BJ (cell line): ENCODE measurements around the gene DOCK3. TPM values are rescaled to one million over a fixed set of nuclear protein-coding genes. Genes with fewer than 3 reads are reported as not detected.

Experiments
- CTCF ChIA-PET: fragments of 350-600 bp; formaldehyde crosslinking; extraction: SDS; loops from one replicate; lab custom pipeline; 2021; ENCODE audit warnings: antibody characterized with exemption, inconsistent platforms; lab: Yijun Ruan, JAX
- POLR2A ChIA-PET: fragments of 300-600 bp; sonication (Branson Sonifier 250); formaldehyde crosslinking; extraction: SDS; loops from one replicate; lab custom pipeline; 2021; ENCODE audit warnings: antibody characterized with exemption; lab: Charles Lee
- DNase-seq: peaks from one replicate; pipeline ENCODE4 v3.0.0-alpha.2; 2011; ENCODE audit warnings: low read depth
- H3K27me3 ChIP-seq: 2 replicates; pipeline ENCODE4 v1.6.0; 2011; ENCODE audit warnings: low read length; ENCODE audit not compliant: control insufficient read depth, insufficient read depth
- H3K36me3 ChIP-seq: 2 replicates; pipeline ENCODE4 v1.5.1; 2011; ENCODE audit warnings: low read length; ENCODE audit not compliant: control insufficient read depth, insufficient read depth
- H3K4me3 ChIP-seq: 2 replicates; pipeline ENCODE4 v1.5.1; 2011; ENCODE audit warnings: low read depth, mild to moderate bottlenecking, control low read depth, low read length
- CTCF ChIP-seq: IDR thresholded peaks from 2 replicates; pipeline ENCODE4 v1.5.1; 2011; ENCODE audit warnings: low read depth, mild to moderate bottlenecking, control low read depth, inconsistent platforms, low read length, moderate library complexity; ENCODE audit not compliant: insufficient read depth
- polyA plus RNA-seq: library from polyadenylated mRNA; depleted of rRNA; stranded (reverse); fragments of >200 nt; gene quantifications from 2 replicates; pipeline ENCODE4 v1.2.3, GENCODE V29; 2011

Gene DOCK3
- polyA plus RNA-seq, 1 experiment = 0.09 TPM

- CTCF ChIA-PET = interaction anchor here (0.6 to 3.4 kb wide), 4 partner anchors 10 to 791 kb away, joined by 3 to 16 read pairs (median 8); no protein-coding TSS in a partner anchor
- H3K36me3 ChIP-seq = no peaks in the 10 kb centered on the region
- no peak for DNase-seq
- POLR2A ChIA-PET = no interaction called here
- no peak for TF ChIP-seq CTCF
- H3K4me3 ChIP-seq = no peak overlapping the region
- no peaks in the 10 kb centered on the region for H3K27me3 ChIP-seq
Observed at GRCh38 chr3:51378726-51379125, 704.0 kb downstream of the DOCK3 start.

GRCh38 chr3:51379301-51379700 lies 704.6 kb downstream of the DOCK3 start:
- H3K27me3 ChIP-seq = no peaks in the 10 kb centered on the region
- H3K4me3 ChIP-seq = no peak overlapping the region
- ChIA-PET CTCF (interaction anchor here (0.6 to 3.4 kb wide), 5 partner anchors 10 to 792 kb away, joined by 3 to 16 read pairs (median 4); no protein-coding TSS in a partner anchor), POLR2A (no interaction called here)
- no peak for DNase-seq
- TF ChIP-seq CTCF = no peak
- no peaks in the 10 kb centered on the region for H3K36me3 ChIP-seq

- Histone ChIP-seq H3K27me3 (no peaks in the 10 kb centered on the region), H3K4me3 (no peak overlapping the region), H3K36me3 (no peaks in the 10 kb centered on the region)
- ChIA-PET CTCF (interaction anchor here (0.6 to 3.4 kb wide), 5 partner anchors 20 to 764 kb away, joined by 3 to 16 read pairs (median 5); no protein-coding TSS in a partner anchor), POLR2A (no interaction called here)
- TF ChIP-seq CTCF = no peak
- no peak for DNase-seq
Observed at GRCh38 chr3:51379746-51380455, 705.2 kb downstream of the DOCK3 start.

GRCh38 chr3:51380601-51381332 lies 706.0 kb downstream of the DOCK3 start:
- CTCF ChIA-PET = interaction anchor here (1.2 kb wide), 2 partner anchors 21 to 41 kb away, joined by 3 to 5 read pairs; no protein-coding TSS in a partner anchor
- Histone ChIP-seq H3K4me3 (no peak overlapping the region), H3K36me3 (no peaks in the 10 kb centered on the region), H3K27me3 (no peaks in the 10 kb centered on the region)
- no peak for TF ChIP-seq CTCF
- no peak for DNase-seq
- POLR2A ChIA-PET = no interaction called here

GRCh38 chr3:51381333-51381705 lies 706.6 kb downstream of the DOCK3 start:
- Histone ChIP-seq H3K36me3 (no peaks in the 10 kb centered on the region), H3K27me3 (no peaks in the 10 kb centered on the region), H3K4me3 (no peak overlapping the region)
- POLR2A ChIA-PET = no interaction called here
- CTCF ChIA-PET = interaction anchor here (0.6 kb wide), 1 partner anchor 8 kb away, joined by 4 read pairs; no protein-coding TSS in a partner anchor
- no peak for DNase-seq
- TF ChIP-seq CTCF = no peak
